Uterus (tissue), 4 donors: ENCODE data around the gene CEP112. TPM values are rescaled to one million over a fixed set of nuclear protein-coding genes. Genes with fewer than 3 reads are reported as not detected.
A peak's percentile ranks its signal among the peaks of the same experiment; 100 is the strongest.

Experiments
- DNase-seq, 2 donors: peaks; one replicate each; pipeline ENCODE4 v3.0.0-alpha.2; 2019 to 2020
- H3K27ac ChIP-seq, 2 donors: fragments of 200-600 bp; sonication (generic); 1 replicate in 1 of 2; 2 replicates in 1 of 2; pipeline ENCODE4 v1.5.1; 2016 to 2018
- H3K27me3 ChIP-seq, 2 donors: fragments of 200-600 bp; sonication (generic); one replicate each; pipeline ENCODE4 v1.5.1; 2018 to 2019; ENCODE audit warnings: control low read depth in 1 of 2
- H3K36me3 ChIP-seq, 2 donors: fragments of 200-600 bp; sonication (generic); one replicate each; pipeline ENCODE4 v1.5.1; 2019; ENCODE audit warnings: control low read depth in 1 of 2
- H3K4me1 ChIP-seq, 2 donors: fragments of 200-600 bp; sonication (generic); one replicate each; pipeline ENCODE4 v1.5.1; 2018 to 2019; ENCODE audit warnings: control low read depth in 1 of 2
- H3K4me3 ChIP-seq, 2 donors: fragments of 200-600 bp; sonication (generic); 1 replicate in 1 of 2; 2 replicates in 1 of 2; pipeline ENCODE4 v1.5.1; 2018 to 2019; ENCODE audit warnings: mild to moderate bottlenecking in 1 of 2
- H3K9me3 ChIP-seq, 2 donors: fragments of 200-600 bp; sonication (generic); one replicate each; pipeline ENCODE4 v1.5.1; 2019; ENCODE audit warnings: control low read depth in 1 of 2
- POLR2A ChIP-seq, 2 donors: fragments of 450-650 bp; IDR thresholded peaks; one replicate each; pipeline ENCODE4 v1.6.1; 2016; ENCODE audit warnings: antibody characterized with exemption in 2 of 2, mild to moderate bottlenecking in 1 of 2, moderate library complexity in 1 of 2
- intact Hi-C: fragments of 100-400 bp; cut with DNase I; formaldehyde crosslinking; loops from one replicate; pipeline ENCODE4 v1.15.1; 2023; ENCODE audit warnings: low total_unique reads
- total RNA-seq, 4 donors: library from RNA; depleted of rRNA in 3 of 4; stranded (reverse); fragments of >200 nt in 3 of 4; gene quantifications; one replicate each; pipeline versions ENCODE4 v1.1.0 to v1.2.4, GENCODE V29; 2014 to 2023
- TF ChIP-seq, protein P1 (sequence below), 4 experiments: fragments of 200-600 bp in 2 of 4; fragments of 450-650 bp in 2 of 4; sonication (generic) in 2 of 4; IDR thresholded peaks; one replicate each; pipeline ENCODE4 v1.5.1; 2016 to 2019; ENCODE audit warnings: antibody characterized with exemption in 4 of 4, mild to moderate bottlenecking in 2 of 4, moderate library complexity in 1 of 4
- donor health status: DM: yes; HTN: yes; CAD: no.

Gene CEP112
- total RNA-seq, 4 donors from 2014 or later, result 36.6 to 96.5 (median 52.4) TPM

DNA sequence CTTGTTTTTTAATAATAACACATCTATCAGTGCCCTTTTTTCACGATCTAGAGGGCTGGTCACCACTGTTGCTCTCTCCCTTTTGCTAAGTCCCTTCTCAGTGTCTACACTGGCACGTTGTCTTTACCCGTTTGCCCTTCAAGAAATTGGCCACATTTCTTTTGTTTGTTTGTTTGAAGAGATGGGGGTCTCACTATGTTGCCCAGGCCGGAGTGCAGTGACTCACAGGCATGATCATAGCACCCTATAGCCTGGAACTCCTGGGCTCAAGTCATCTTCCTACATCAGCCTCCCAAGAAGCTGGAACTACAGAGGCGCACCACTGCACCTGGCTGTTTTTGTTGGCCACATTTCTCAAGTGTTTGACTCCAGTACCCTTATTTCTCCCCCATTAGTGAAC lies 492.5 kb downstream of the CEP112 start:
- Histone ChIP-seq H3K4me1 (peaks cover 6% of the 10 kb centered on the region in 2 donors), H3K4me3 (no peak overlapping the region), H3K27ac (peak overlapping the region in 1 of 2 donors; percentile 83), H3K27me3 (no peaks in the 10 kb centered on the region), H3K9me3 (no peaks in the 10 kb centered on the region), H3K36me3 (no peaks in the 10 kb centered on the region)
- intact Hi-C loops, result no loop called here
- DNase-seq, result no peak
- TF ChIP-seq, protein P1, sequence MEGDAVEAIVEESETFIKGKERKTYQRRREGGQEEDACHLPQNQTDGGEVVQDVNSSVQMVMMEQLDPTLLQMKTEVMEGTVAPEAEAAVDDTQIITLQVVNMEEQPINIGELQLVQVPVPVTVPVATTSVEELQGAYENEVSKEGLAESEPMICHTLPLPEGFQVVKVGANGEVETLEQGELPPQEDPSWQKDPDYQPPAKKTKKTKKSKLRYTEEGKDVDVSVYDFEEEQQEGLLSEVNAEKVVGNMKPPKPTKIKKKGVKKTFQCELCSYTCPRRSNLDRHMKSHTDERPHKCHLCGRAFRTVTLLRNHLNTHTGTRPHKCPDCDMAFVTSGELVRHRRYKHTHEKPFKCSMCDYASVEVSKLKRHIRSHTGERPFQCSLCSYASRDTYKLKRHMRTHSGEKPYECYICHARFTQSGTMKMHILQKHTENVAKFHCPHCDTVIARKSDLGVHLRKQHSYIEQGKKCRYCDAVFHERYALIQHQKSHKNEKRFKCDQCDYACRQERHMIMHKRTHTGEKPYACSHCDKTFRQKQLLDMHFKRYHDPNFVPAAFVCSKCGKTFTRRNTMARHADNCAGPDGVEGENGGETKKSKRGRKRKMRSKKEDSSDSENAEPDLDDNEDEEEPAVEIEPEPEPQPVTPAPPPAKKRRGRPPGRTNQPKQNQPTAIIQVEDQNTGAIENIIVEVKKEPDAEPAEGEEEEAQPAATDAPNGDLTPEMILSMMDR (IDR thresholded peaks at IDR 0.05), result no peak

GRCh38 chr17:65698381-65699061 lies 493.4 kb downstream of the CEP112 start:
- Histone ChIP-seq H3K9me3 (no peaks in the 10 kb centered on the region), H3K27ac (peak overlapping the region; percentile 83 to 92), H3K4me1 (peaks cover 6% of the 10 kb centered on the region in 2 donors), H3K4me3 (peak overlapping the region in 1 of 2 donors; percentile 6), H3K27me3 (no peaks in the 10 kb centered on the region), H3K36me3 (no peaks in the 10 kb centered on the region)
- intact Hi-C loops, result no loop called here
- no peak for DNase-seq
- no peak for TF ChIP-seq POLR2A (IDR thresholded peaks at IDR 0.05)
- TF ChIP-seq, protein P1 (IDR thresholded peaks at IDR 0.05), result no peak

GRCh38 chr17:65697661-65698060 lies 494.3 kb downstream of the CEP112 start:
- H3K27ac ChIP-seq, result peak overlapping the region; percentile 83 to 92
- no peak overlapping the region for H3K4me3 ChIP-seq
- H3K9me3 ChIP-seq, result no peaks in the 10 kb centered on the region
- H3K27me3 ChIP-seq, result no peaks in the 10 kb centered on the region
- H3K36me3 ChIP-seq, result no peaks in the 10 kb centered on the region
- DNase-seq, result no peak
- intact Hi-C loops, result no loop called here
- TF ChIP-seq, protein P1 (IDR thresholded peaks at IDR 0.05), result no peak
- TF ChIP-seq POLR2A (IDR thresholded peaks at IDR 0.05), result no peak
- peaks cover 6% of the 10 kb centered on the region in 2 donors for H3K4me1 ChIP-seq

DNA sequence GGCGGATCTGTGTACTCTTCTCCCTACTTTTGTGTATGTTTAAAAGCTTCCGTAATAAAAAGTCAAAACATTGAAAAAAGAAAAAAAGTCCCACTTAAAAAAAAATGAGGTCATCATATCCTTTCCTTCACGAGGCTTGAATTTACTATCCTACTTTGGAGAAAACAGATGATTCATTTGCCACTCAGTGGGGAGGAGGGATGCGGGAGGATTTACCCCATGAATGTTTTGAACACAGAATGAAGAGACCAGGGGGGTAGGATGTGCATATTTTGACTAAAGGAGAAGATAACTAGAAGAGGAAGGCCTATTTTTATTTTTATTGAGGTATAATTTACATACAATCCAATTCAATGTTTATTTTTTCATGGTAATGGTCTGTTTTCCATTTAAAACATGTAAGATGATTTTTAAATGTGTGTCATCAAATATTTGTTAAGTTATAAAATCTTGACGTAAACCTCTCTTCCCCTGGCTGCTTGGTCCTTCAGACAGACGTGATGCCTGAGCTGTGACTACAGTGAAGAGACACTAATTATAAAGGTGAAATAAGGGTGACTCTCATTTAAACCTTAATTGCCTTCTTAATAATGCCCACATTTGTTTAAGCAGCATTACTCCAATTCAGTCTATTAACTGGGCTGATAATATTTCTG lies 495.1 kb downstream of the CEP112 start:
- intact Hi-C loops, result no loop called here
- DNase-seq, result peak in 1 of 2 donors; percentile 69
- peaks cover 6% of the 10 kb centered on the region in 2 donors for H3K4me1 ChIP-seq
- H3K27me3 ChIP-seq, result no peaks in the 10 kb centered on the region
- TF ChIP-seq, protein P1 (IDR thresholded peaks at IDR 0.05), result no peak
- no peak for TF ChIP-seq POLR2A (IDR thresholded peaks at IDR 0.05)
- no peaks in the 10 kb centered on the region for H3K9me3 ChIP-seq
- H3K4me3 ChIP-seq, result no peak overlapping the region
- peak overlapping the region; percentile 83 to 92 for H3K27ac ChIP-seq
- H3K36me3 ChIP-seq, result no peaks in the 10 kb centered on the region

- no peak overlapping the region for H3K4me3 ChIP-seq
- H3K9me3 ChIP-seq, result no peaks in the 10 kb centered on the region
- H3K27ac ChIP-seq, result peak overlapping the region; percentile 83 to 92
- no peaks in the 10 kb centered on the region for H3K36me3 ChIP-seq
- no peak for TF ChIP-seq POLR2A (IDR thresholded peaks at IDR 0.05)
- TF ChIP-seq, protein P1 (IDR thresholded peaks at IDR 0.05), result no peak
- no peaks in the 10 kb centered on the region for H3K27me3 ChIP-seq
- DNase-seq, result no peak
- H3K4me1 ChIP-seq, result peaks cover 6% of the 10 kb centered on the region in 2 donors
- intact Hi-C loops, result no loop called here
Observed at GRCh38 chr17:65694601-65695000, 497.3 kb downstream of the CEP112 start.
